DOHH2 (cell line): Measurements from ENCODE around the gene TMPRSS2.

Experiments
- H3F3A ChIP-seq: fragments of 200-600 bp; sonication (generic), shearing (Covaris generic); 2 replicates; pipeline ENCODE4 v1.6.0; 2016; ENCODE audit warnings: antibody characterized with exemption, mild to moderate bottlenecking; ENCODE audit not compliant: control insufficient read depth, insufficient read depth
- H3K27ac ChIP-seq: fragments of 200-600 bp; sonication (generic); 2 replicates; pipeline ENCODE4 v1.5.1; 2014; ENCODE audit warnings: low read depth, mild to moderate bottlenecking, low read length, moderate library complexity
- H3K27me3 ChIP-seq: fragments of 200-600 bp; sonication (generic); 2 replicates; pipeline ENCODE4 v1.6.1; 2014; ENCODE audit warnings: mild to moderate bottlenecking, low read length, mixed read lengths; ENCODE audit not compliant: control insufficient read depth
- H3K36me3 ChIP-seq: fragments of 200-600 bp; sonication (generic); 2 replicates; pipeline ENCODE4 v1.6.1; 2014; ENCODE audit warnings: mild to moderate bottlenecking, low read length, moderate library complexity, mixed read lengths; ENCODE audit not compliant: control insufficient read depth
- H3K4me1 ChIP-seq: fragments of 200-600 bp; sonication (generic); 2 replicates; pipeline ENCODE4 v1.6.1; 2014; ENCODE audit warnings: mild to moderate bottlenecking, low read length, mixed read lengths; ENCODE audit not compliant: control insufficient read depth
- H3K4me2 ChIP-seq: fragments of 200-600 bp; sonication (generic); 2 replicates; pipeline ENCODE4 v1.6.0; 2014; ENCODE audit warnings: mild to moderate bottlenecking, low read length, moderate library complexity
- H3K4me3 ChIP-seq: fragments of 200-600 bp; sonication (generic); 2 replicates; pipeline ENCODE4 v1.5.1; 2014; ENCODE audit warnings: mild to moderate bottlenecking, low read length, mixed read lengths
- H3K79me2 ChIP-seq: fragments of 200-600 bp; sonication (generic); 2 replicates; pipeline ENCODE4 v1.6.1; 2014; ENCODE audit warnings: mild to moderate bottlenecking, low read length, mixed read lengths; ENCODE audit not compliant: control insufficient read depth
- H3K9me2 ChIP-seq: fragments of 200-600 bp; sonication (generic); replicated peaks from 2 replicates; pipeline ENCODE4 v1.6.1; 2014; ENCODE audit warnings: mild to moderate bottlenecking, low read length, mixed read lengths; ENCODE audit not compliant: control insufficient read depth
- H3K9me3 ChIP-seq: fragments of 200-600 bp; sonication (generic); 2 replicates; pipeline ENCODE4 v1.6.1; 2014; ENCODE audit warnings: antibody characterized with exemption, low read length, mixed read lengths; ENCODE audit not compliant: control insufficient read depth, insufficient read depth
- H4K20me1 ChIP-seq: fragments of 200-600 bp; sonication (generic); 2 replicates; pipeline ENCODE4 v1.6.0; 2014; ENCODE audit warnings: low read depth, mild to moderate bottlenecking, antibody characterized with exemption, low read length, moderate library complexity; ENCODE audit not compliant: control insufficient read depth, insufficient read depth
- CTCF ChIP-seq: fragments of 200-600 bp; sonication (generic); IDR thresholded peaks from one replicate; pipeline ENCODE4 v1.5.1; 2014; ENCODE audit warnings: antibody characterized with exemption, mild to moderate bottlenecking, low read depth, low read length; ENCODE audit not compliant: poor library complexity, severe bottlenecking
- EZH2phosphoT487 ChIP-seq: fragments of 200-600 bp; sonication (generic); IDR thresholded peaks from 2 replicates; pipeline ENCODE4 v1.6.1; 2017; ENCODE audit warnings: borderline replicate concordance, mild to moderate bottlenecking, antibody characterized with exemption, low read length, moderate library complexity, mixed read lengths

TMPRSS2 gene

GRCh38 chr21:41483973-41484372 is 24.0 kb downstream of the TMPRSS2 start:
- Histone ChIP-seq H3K4me3 (no peak overlapping the region), H3K79me2 (no peaks in the 10 kb centered on the region), H3F3A (no peaks in the 10 kb centered on the region), H3K27me3 (peaks cover 4% of the 10 kb centered on the region; the same call in 1 of the 2 replicates), H3K9me2 (no peaks in the 10 kb centered on the region), H3K27ac (no peak overlapping the region), H3K36me3 (no peaks in the 10 kb centered on the region), H3K4me1 (no peaks in the 10 kb centered on the region), H4K20me1 (no peaks in the 10 kb centered on the region), H3K9me3 (no peaks in the 10 kb centered on the region), H3K4me2 (no peak overlapping the region)
- TF ChIP-seq CTCF (no peak), EZH2phosphoT487 (no peak)

GRCh38 chr21:41483415-41483814 is 24.5 kb downstream of the TMPRSS2 start:
- H4K20me1 ChIP-seq: no peaks in the 10 kb centered on the region
- H3K36me3 ChIP-seq: no peaks in the 10 kb centered on the region
- no peak for TF ChIP-seq EZH2phosphoT487
- TF ChIP-seq CTCF: no peak
- H3K4me3 ChIP-seq: no peak overlapping the region
- no peak overlapping the region for H3K4me2 ChIP-seq
- no peaks in the 10 kb centered on the region for H3K79me2 ChIP-seq
- no peak overlapping the region for H3K27ac ChIP-seq
- H3K9me3 ChIP-seq: no peaks in the 10 kb centered on the region
- no peaks in the 10 kb centered on the region for H3K4me1 ChIP-seq
- H3F3A ChIP-seq: no peaks in the 10 kb centered on the region
- H3K9me2 ChIP-seq: no peaks in the 10 kb centered on the region
- peaks cover 4% of the 10 kb centered on the region; the same call in 1 of the 2 replicates for H3K27me3 ChIP-seq

GRCh38 chr21:41482980-41483379 is 25.0 kb downstream of the TMPRSS2 start:
- H3K9me3 ChIP-seq: no peaks in the 10 kb centered on the region
- H3K27ac ChIP-seq: no peak overlapping the region
- H3F3A ChIP-seq: no peaks in the 10 kb centered on the region
- no peaks in the 10 kb centered on the region for H3K36me3 ChIP-seq
- TF ChIP-seq CTCF (no peak), EZH2phosphoT487 (no peak)
- no peaks in the 10 kb centered on the region for H3K79me2 ChIP-seq
- H3K4me1 ChIP-seq: no peaks in the 10 kb centered on the region
- no peaks in the 10 kb centered on the region for H4K20me1 ChIP-seq
- no peak overlapping the region for H3K4me2 ChIP-seq
- H3K27me3 ChIP-seq: peaks cover 4% of the 10 kb centered on the region; the same call in 1 of the 2 replicates
- H3K9me2 ChIP-seq: no peaks in the 10 kb centered on the region
- H3K4me3 ChIP-seq: no peak overlapping the region
